GM10266 (cell line): ENCODE results near the gene RNASE8.
"Not testable (repeated sequence)": the region's sequence is repeated elsewhere in the genome, so short reads cannot be mapped to it uniquely, and the experiment has no call there.

Experiments used
- DNase-seq: peaks from one replicate; pipeline ENCODE4 v3.0.0; 2012; ENCODE audit errors: extremely low spot score
- TF ChIP-seq, protein P1 (sequence below): IDR thresholded peaks from 2 replicates; pipeline ENCODE4 v1.5.1; 2012; ENCODE audit warnings: mild to moderate bottlenecking, low read depth; ENCODE audit not compliant: control insufficient read depth, insufficient read depth; ENCODE audit errors: missing control alignments

RNASE8 gene, protein sequence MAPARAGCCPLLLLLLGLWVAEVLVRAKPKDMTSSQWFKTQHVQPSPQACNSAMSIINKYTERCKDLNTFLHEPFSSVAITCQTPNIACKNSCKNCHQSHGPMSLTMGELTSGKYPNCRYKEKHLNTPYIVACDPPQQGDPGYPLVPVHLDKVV

DNA sequence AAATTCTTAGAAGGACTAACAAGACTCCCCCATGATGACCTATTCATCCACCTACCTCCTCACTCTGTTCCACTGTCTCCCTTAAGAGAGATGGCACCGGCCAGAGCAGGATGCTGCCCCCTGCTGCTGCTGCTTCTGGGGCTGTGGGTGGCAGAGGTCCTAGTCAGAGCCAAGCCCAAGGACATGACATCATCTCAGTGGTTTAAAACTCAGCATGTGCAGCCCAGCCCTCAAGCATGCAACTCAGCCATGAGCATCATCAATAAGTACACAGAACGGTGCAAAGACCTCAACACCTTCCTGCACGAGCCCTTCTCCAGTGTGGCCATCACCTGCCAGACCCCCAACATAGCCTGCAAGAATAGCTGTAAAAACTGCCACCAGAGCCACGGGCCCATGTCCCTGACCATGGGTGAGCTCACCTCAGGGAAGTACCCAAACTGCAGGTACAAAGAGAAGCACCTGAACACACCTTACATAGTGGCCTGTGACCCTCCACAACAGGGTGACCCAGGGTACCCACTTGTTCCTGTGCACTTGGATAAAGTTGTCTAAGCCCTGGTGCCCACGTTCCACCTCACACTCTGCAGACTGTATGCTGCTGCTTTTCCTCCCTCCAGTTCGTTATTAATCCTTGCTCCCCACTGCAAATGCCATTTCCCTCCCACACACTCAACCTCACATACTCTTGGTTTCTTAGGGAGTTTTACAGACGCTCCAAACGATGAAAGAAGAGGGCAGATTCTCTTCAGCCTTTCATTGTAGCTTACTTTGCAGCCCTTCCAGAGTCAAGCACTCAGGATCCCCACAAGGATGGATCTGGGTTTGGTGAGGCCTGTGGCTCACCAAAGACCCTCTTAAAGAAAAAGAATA is at the start of gene RNASE8:
Gene RNASE8 (plus strand): TSS at position 20 of the 873 bp plus-strand sequence. CDS start 71 bp downstream, at position 91.
- no peak for DNase-seq
- TF ChIP-seq, protein P1, sequence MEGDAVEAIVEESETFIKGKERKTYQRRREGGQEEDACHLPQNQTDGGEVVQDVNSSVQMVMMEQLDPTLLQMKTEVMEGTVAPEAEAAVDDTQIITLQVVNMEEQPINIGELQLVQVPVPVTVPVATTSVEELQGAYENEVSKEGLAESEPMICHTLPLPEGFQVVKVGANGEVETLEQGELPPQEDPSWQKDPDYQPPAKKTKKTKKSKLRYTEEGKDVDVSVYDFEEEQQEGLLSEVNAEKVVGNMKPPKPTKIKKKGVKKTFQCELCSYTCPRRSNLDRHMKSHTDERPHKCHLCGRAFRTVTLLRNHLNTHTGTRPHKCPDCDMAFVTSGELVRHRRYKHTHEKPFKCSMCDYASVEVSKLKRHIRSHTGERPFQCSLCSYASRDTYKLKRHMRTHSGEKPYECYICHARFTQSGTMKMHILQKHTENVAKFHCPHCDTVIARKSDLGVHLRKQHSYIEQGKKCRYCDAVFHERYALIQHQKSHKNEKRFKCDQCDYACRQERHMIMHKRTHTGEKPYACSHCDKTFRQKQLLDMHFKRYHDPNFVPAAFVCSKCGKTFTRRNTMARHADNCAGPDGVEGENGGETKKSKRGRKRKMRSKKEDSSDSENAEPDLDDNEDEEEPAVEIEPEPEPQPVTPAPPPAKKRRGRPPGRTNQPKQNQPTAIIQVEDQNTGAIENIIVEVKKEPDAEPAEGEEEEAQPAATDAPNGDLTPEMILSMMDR = no peak

DNA sequence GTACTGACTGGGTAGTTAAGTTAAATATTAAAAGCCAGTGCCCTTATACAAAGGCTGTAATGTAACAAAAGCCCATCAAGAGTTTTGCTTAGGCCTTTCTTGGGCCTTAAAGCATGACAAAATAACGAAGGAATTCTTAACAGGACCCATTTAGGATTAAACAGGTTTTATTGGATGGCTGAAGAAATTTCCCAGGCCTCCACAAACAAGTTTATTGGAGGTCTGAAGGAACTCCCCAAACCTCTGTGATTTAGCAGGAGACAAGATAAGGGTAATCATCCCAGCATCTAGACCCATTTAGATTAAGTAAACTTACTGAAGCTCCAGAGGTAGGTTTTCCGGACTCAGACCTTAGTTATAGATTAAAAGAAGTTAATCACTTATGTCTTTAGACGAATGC is 47.9 kb upstream of the RNASE8 start:
- DNase-seq = not testable (repeated sequence)

DNA sequence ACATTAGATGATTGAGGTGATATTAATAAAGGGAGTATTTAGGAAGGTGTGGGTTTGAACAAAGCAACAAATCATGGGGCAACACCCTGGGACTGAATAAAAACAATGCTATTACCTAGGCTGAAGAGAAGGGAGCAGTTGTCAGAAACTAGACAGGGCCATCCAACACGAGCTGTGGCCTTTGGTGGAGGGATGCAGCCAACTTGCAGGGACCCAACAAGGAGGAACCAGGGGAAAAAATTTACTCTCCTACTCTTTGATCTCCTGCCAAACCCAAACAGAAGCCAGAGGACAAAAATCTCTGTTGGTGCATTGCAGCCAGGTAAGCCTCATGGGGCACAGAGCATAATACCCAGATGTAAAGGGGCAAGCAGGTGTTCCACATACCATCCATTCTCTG is 46.5 kb upstream of the RNASE8 start:
- DNase-seq = no peak
- TF ChIP-seq, protein P1 = no peak

DNA sequence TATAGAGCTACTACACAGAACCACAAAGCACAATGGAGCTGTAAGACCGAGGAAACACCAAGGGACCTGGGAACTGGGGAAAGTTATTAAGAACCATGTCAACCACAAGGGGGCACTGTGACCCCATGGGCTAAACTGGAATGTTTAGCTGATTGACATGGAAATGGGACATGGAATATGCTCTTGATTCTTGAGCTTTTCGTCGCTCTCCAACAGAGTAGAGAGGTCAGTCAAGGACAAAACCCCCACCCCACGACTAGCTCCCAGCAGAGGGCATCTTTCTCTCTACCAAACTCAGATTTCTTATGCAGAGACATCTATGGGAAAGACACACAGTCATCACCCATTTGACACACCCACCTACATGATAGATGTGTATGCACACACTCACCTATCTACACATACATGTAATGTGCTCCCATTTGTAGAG is 42.8 kb upstream of the RNASE8 start:
- TF ChIP-seq, protein P1 = peak; percentile 78
- peak; percentile 68 for DNase-seq

DNA sequence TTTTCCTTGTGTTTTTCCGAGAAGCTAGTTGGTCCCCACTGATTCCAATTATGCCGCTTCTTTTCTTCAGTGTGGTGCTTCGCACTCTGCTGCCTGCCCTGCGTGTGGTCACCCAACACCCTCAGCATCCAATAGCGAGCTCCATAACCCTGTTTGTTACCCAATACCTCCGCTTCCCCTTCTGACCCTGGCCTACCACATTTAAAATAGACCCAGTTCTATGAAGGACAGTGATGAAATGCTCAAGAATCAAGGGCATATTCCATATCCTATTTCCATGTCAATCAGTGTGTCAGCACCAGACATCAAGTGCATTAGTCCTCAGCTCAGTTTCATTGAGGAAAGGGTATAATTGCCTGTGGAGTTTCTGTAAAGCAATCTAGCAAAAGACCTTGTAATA is 42.3 kb upstream of the RNASE8 start:
- TF ChIP-seq, protein P1 = no peak
- DNase-seq = no peak

DNA sequence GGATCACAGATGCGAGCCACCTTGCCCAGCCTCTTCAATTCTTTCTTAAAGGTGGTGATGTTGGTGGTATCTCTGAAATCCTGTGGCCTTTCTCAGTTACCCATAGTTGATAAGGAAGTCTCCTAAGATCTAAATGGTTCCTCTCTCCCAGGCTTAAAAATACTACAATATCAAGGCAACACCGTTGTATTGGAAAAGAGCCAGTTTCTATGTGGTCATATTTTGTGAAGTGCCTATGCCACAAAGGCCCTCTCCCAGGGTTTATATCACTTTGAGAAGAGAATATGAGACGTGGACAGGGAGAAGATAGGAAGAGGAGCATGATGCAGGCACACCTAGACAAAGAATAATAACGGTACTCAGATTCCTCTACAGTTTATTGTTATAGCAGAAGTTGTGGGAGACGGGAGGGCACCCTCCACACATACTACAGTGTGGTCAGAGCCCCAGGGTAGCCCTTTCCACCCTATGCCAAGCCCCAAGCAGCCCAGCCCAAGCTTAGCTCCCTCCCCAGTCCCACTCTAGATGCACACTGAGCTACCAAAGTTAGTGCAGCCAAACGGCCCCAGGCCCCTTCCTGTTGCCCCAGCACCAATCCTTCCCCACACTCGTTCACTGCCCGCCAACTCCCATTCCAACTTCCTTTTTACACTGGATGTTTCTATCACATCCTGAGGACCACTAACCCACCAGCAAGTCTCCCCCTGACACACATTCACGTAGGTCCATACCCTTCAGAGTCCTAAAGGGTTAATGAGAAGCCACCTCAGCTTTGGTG is 41.0 kb upstream of the RNASE8 start:
- TF ChIP-seq, protein P1 = no peak
- DNase-seq = no peak

DNA sequence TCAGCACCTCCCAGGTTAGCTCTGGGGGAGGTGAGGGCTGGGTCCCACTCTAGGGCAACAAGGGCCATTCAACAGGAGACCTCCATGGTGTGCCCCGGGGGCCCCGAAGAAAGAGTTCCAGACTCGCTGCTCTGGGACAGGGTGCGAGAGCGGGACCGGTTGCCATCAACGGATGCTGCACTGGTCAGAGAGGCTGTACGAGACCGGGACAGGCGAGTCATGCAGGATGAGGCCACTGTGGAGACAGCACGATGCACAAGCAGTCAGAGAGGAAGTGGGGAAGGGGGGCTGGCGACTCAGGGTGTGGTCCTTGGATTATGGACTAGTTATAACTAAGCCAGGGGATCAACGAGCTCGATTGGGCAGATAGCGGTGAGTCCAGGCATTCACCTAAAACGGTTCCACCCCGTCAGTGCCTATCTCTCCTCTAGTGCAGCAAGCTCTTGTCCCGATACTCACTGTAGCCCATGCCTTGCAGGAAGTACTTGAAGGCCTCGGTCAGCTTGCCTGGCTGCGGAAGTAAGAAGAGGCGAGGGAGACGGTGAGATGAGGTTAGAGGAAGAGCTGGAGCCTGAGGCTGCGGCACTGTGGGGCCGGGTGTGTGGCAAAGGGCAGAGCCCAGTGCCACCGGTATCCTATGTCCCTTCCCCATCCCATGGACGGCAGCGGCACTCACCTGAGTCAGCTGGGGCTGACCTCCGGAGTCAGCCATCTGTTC is 39.9 kb upstream of the RNASE8 start:
- DNase-seq = no peak
- TF ChIP-seq, protein P1 = no peak
